ENCODE measurements around the gene PRKD1.
"Not testable (repeated sequence)": the region's sequence is repeated elsewhere in the genome, so short reads cannot be mapped to it uniquely, and the experiment has no call there.

The PRKD1 gene

DNA sequence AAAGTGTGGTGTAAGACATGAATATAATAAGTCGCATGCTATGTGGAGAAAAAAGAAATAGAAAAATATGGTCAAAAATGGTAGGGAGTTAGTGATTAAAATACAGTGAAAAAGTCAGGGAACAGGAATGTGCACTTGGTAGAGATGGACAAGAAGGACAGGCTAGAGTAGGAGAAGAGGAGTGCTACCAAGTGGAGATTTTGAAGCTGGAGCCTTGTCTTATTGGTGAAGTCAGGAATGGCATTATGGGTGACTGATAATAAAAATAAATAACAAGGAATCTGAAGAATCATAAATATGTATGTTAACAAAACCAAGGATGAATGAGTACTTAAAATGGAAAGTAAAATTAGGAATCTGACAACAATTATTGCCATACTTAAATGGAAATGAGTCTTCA, 204.8 kb downstream of the PRKD1 start:
- DNase-seq: no peak
- intact Hi-C loops (cut with DNase I): no loop called here

DNA sequence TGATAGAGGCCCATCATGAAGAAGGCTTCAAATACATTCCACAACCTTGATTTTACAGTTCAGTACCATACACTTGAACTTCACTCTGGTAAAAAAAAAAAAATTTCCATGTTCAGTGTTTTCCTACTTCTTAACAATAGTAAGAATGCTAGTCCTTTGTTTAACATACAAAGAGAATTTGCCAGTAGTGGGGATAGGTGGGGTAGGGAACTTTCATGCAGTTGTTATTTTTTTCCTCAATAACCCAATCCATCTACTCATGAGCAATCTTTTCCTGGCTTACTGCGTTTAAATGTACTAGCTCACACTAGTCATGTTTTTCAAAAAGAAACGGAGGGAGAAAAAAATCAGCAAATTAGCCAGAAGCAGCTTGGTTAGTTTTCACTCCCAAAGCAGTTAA, 206.1 kb downstream of the PRKD1 start:
- intact Hi-C loops (cut with DNase I): no loop called here
- no peak for DNase-seq

DNA sequence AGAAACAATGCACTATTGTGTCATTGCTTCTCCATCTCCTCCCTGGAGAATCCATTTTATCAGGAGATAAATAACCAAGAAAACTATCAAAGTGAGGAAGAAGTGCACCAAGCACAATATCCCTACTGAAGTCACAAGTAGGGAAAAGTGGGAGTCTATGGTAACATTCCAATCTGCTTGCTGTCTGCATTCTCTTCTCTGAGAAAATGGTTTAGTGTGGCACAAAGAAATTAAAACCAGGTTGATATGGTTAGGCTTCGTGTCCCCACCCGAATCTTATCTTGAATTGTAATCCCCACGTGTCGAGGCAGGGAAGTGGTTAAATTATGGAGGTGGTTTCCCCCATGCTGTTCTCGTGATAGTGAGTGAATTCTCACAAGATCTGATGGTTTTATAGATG, 209.7 kb downstream of the PRKD1 start:
- DNase-seq: no peak
- intact Hi-C loops (cut with DNase I): no loop called here

DNA sequence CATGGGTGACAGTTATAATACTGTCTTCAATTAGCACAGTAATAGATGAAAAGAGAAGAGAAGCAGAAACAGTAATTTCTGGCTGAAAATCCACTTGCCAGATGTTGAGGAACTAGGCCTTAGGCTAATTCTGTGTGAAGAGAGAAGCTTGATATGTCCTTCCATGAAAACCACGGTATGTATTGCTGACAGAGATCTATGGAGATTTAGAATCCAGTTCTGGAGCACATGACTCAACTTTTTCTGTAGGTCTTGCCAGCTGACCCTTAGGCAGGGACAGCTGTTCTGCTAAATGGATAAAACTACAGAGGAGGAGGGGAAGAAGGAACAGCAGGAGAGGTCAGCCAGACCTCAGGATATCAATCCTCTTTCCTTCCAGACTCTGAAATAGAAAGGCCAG, 211.5 kb downstream of the PRKD1 start:
- intact Hi-C loops (cut with DNase I): no loop called here
- no peak for DNase-seq

DNA sequence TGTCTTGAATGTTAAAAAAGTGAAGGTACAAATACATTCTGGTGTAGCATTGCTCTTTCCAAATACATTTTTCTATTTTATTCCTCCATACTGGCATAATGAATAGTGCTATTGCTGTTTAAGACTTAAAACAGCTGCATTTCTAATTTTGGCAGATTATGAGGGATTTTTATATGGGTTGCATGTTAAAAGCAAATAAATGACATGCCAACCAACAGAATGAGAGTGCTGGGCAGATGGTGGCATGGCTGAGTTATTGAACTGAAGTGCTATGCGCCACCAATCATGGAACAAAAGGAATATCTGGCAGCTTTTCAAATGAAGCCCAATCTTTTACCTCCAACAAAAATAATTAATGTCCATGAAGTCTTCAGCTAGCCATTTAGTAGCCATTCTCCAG, 215.0 kb downstream of the PRKD1 start:
- no peak for DNase-seq
- intact Hi-C loops (cut with DNase I): no loop called here

DNA sequence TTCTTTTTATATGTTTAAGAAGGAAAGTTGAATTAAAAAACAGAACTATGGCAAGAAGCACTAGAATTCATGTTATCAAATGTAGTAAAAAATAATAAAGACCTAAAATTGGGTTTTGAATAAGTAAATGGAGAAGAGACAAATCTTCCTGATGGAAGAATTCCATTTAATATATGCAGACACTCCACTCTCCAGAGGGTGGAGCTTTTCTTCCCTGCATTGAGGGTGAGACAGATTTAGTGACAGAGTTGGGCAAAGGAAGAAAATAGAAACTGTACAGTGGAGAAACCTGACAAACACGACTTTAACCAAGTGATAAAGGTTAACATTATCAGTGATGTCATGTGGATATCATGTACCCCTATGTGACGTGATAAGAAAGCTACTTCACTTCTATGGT, 217.6 kb downstream of the PRKD1 start:
- intact Hi-C loops (cut with DNase I): no loop called here
- peak in 8 of 42 donors; percentile 5 to 52 (median 20) for DNase-seq

DNA sequence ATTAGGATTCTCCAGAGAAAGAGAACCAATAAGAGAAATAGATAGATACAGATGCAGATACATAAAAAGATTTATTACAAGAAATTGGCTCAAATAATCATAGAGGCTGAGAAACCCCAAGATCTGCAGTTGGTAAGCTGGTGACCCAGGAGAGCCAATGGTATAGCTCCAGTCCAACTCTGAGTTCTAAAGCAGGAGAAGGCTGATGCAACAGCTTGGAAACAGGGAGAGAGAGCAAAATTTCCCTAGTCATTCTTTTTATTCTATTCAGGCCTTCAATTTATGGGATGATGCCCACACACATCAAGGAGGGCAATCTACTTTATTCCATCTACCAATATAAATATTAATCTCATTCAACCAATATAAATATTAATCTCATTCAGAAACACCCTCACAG, 218.2 kb downstream of the PRKD1 start:
- intact Hi-C loops (cut with DNase I): no loop called here

DNA sequence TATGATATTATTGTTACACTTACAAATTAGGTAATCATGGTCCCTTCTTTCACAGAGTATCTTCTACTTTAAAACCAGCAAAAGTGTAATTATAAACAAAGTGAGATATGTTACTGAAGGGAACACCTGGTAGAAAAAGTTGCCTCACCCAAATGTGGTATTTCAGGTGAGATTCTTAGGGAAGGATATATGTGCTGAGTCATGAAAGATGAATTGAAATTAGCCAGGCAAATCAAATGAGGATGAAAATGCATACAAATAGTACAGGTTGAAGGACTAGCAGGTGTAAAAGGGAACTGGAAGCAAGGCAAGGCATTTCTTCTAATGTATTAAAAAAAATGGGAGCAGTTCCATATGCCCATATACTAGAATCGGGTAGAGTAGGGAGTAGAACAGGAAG, 220.9 kb downstream of the PRKD1 start:
- intact Hi-C loops (cut with DNase I): no loop called here
- no peak for DNase-seq

More for the DNA sequence above, 218.2 kb downstream of the PRKD1 start:
- DNase-seq: no peak

DNA sequence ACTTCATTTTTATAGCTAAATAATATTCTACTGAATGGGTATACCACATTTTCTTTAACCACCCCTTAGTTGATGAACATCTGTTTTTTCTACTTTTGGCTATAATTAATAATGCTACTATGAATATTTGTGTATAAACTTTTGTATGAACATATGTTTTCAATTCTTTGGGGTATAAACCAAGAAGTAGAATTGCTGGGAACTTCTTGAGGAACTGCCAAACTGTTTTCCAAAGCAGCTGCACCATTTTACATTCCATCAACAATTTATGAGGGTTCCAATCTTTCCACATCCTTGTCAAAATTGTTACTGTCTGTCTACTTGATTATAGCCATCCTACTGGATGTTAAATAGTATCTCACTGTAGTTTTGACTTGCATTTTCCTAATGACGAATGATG, 221.8 kb downstream of the PRKD1 start:
- intact Hi-C loops (cut with DNase I): no loop called here

DNA sequence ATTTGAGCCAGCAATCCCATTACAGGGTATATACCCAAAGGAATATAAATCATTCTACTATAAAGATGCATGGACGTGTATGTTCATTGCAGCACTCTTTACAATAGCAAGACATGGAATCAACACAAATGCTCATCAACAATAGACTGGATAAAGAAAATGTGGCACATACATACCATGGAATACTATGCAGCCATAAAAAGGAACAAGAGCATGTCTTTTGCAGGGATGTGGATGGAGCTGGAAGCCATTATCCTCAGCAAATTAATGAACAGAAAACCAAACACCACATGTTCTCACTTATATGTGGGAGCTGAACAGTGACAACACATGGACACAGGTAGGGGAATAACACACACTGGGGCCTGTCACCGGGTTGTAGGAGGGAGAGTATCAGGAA, 238.1 kb downstream of the PRKD1 start:
- DNase-seq; intact Hi-C loops (cut with DNase I): not testable (repeated sequence)

More for the DNA sequence above, 221.8 kb downstream of the PRKD1 start:
- no peak for DNase-seq

DNA sequence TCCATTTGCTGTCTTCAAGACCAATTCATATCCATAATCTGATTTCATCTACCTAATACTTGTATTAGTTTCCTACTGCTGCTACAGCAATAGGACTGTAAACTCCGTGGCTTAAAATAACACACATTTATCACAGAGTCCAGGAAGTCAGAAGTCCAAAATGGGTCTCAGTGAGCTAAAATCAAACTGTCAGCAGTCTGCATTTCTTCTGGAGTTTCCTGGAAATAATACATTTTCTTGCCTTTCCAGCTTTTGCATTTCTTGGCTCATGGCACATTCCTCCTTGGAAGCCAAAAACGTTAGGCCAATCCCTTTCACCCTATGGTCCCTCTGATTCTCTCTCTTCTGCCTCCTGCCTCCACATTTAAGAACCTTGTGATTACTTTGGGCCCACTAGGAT, 239.8 kb downstream of the PRKD1 start:
- intact Hi-C loops (cut with DNase I): no loop called here
- DNase-seq: no peak

DNA sequence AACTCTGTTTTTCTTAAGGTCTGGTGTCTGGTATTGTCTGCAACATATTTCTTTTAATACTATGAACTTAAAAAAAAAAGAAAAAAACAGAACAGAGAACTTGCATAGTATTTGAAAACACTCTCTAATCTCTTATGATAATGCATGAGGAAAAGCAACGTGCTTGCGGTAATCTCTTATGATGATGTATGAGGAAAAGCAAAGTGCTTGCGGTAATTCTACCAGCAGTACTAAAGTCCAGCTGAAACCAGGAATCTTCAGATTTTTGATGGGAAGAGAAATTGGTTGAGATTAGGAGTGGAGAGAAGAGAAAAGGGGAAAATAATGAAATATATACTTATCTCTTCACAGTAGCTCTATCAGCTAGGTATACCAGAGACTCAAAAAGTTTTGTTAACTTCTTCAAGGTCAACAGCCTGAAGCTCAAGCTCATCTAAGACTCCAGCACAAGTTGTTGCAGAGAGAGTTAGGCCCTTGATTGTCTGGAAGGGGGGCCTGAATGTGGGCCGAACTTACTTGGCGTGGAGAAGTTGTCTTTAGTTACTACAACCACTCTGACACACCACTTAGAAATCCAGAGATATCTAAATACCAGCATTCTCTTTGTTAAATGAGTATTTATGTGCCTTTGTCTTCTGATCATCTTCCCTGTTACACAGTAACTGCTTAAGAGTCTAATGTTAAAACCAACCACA, 240.4 kb downstream of the PRKD1 start:
- intact Hi-C loops (cut with DNase I): no loop called here

DNA sequence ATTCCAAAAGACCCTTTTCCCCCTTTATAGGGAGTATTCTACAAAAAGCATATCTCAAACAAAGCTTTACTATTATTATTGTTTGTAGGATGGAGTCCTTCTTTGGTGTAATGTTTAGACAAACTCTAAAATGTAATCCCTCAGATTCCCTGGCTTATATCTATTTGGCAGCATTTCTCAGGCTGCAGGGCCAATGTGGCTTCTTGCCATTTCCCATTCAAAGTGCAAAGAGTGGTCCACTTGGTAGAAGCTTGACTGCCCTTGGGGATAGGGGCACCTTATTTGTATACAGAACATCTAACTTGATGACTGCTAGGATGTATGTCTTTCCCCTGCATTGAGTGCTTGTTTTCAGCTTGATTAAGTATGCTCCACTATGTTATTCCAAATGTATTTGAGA, 242.7 kb downstream of the PRKD1 start:
- intact Hi-C loops (cut with DNase I): no loop called here
- DNase-seq: no peak

More for the DNA sequence above, 240.4 kb downstream of the PRKD1 start:
- DNase-seq: no peak

DNA sequence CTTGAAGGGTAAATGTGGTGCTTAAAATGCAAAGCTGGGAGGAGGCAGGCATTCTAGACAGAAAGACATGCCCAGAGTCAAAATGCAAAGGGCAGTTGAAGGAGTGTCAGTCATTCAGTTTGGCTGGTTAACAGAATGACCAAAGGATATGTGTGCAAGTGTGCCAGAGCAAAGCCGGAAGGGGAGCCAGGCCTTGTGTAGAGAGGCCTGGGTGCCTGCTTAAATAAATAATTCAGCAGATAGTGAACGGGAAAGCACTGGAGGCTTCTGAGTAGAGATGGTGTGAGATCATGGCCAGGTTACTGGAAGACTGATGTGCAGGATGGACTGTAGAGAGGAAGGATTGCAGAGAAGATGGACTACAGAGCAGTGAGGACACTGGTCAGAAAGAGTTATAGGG, 244.9 kb downstream of the PRKD1 start:
- intact Hi-C loops (cut with DNase I): no loop called here
- no peak for DNase-seq

DNA sequence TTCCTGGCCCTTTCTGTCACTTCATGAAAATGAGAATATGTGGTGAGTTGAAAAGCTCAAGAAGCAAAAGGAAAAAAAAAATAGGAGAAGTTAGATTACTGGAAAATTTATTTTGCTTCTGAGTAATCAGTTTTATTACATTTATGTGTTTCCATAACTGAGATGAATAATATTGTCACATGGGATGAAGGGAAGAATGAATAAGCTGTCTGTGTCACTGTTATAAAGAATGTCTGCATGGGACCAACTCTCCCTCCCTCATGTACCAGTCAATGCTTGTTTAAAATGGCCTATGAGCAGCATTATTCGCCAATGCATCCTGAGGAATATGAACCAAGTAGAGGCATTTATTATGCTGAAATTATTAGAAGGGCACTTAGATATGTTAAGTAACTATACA, 246.3 kb downstream of the PRKD1 start:
- no peak for DNase-seq
- intact Hi-C loops (cut with DNase I): no loop called here

DNA sequence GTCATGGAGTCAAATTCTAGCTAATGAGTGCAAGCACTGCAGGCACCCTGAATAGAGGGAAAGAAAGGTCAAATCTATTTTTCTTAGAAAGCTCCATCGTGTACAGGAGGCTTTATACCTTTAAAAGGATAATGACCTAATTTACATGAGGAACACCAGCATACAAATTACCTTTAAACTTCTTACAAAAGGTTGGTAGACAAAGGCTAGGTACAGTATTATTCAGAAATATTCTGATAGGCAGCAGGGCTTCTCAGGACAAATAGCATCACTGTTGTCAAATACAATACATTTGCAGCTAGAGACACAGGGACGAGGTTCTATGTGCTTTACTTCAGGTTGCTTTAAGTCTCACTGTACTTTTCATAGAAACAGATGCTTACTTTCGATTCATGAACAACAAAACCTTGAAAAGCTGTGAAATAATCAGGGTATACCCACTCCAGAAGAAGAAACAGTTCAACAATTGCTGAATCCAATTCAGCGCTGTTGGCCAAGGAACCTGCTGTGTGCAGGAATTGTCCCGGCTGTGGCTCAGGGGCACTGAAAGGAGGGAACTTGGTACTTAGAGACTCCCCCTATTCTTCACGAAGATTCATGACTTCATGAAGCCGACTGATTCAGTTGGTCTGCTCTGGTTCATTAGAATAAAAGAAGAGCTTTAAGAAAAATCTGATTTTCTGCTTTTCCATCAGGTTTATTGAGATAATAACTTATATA, 252.9 kb downstream of the PRKD1 start:
- DNase-seq: no peak
- intact Hi-C loops (cut with DNase I): no loop called here

DNA sequence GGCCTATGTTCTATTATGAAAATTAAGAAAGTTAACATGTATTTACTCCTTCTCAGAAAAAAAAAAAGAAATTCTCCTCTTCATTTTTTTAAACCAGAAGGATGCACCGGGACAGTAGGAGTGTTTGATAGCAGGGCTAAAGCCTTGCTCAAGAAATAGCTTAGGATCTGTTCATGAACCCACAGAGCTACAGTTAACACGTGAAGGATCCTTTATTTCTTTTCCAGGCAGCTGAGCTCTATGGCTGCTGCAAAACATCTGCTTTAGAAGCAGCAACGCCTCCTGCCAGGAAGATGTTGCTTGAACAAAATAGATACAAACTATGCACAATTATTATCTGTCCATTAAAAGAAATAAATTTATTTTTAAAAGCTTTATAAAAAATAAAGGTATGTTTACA, 254.8 kb downstream of the PRKD1 start:
- no peak for DNase-seq
- intact Hi-C loops (cut with DNase I): no loop called here

DNA sequence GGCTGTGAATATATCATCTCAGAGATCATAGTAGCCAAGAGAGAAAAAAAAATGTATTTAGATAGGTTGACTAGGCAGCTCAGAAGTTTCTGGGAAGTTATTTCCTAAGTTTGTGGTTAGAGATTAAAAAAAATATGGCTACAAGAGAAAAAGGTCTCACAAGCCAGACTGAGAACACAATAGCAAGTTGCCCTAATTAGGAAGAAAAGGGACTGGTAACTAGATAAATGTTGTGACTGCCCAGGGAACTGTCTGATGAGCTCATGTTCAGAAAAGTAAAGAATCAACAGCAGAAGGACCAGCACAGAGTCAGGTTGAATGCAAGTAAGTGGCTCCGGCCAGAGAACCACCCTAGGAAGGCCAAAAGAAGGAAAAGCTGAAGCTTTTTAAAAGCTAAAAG, 256.6 kb downstream of the PRKD1 start:
- intact Hi-C loops (cut with DNase I): no loop called here
- no peak for DNase-seq

DNA sequence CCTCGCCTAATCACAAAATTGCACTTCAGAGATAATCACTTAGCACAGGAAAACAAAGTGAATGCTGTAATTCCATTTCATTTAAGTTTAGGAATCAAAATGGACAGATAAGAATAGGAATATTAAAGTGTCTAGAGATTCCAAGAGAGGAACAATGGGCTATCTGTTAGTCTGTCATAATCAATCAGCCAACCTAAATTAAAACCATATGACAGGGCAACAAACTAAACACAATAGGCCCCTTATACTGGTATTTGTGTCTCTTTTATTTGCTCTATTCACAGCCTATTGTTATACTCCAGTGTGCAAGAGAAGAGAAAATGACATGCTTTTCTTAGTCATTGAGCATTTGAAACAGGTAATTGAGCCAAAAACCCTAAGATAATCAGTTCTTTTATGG, 259.4 kb downstream of the PRKD1 start:
- intact Hi-C loops (cut with DNase I): no loop called here
- DNase-seq: no peak

DNA sequence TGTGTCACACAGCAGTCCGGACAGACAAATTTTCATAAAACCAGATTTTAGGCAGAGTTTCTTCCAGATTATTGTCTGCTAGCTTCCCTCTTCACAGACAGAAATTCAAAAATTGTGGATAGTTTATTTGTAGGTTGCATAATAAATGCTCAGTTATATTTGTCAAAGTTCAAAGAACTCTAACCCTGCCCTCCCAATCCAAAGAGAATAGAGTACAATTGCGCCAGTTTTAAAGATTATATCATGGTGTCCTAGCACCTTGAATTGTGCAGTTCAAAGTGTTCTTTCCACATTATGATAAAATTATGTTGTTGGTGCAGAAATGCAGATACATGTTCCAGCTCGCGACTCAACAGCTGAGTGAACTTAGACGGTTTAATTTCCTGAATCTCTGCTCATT, 263.1 kb downstream of the PRKD1 start:
- no peak for DNase-seq
- intact Hi-C loops (cut with DNase I): no loop called here

DNA sequence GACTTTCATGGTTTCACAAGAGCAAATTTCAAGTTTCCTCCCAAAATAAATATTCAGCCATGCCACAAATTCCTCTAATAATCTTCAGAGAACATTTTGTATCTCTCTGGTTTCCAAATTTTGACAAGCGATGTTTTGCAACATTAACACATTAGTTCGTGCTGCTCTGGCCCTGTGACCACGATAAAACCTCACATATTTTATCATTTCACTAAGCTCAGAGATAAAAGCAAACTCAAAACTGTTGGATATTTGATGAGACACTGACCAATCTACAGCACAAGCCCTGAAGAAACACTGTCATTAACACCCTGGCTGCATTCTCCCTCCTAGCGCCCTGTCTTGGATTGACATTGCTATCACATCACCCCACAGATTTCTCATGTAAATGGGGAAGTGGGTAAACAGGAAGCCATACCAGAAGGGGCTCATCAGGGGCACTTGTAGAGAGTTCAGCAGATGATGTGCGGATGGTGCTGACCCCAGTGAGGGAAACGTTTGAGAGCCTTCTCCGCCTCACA, 264.3 kb downstream of the PRKD1 start:
- intact Hi-C loops (cut with DNase I): no loop called here
- DNase-seq: no peak

Data from head of caudate nucleus (tissue), 42 donors.